Ureter (tissue), 1 donor: ENCODE results near the gene INTS14. TPM values are rescaled to one million over a fixed set of nuclear protein-coding genes. Genes with fewer than 3 reads are reported as not detected.

Source experiments
- DNase-seq: peaks from one replicate; pipeline ENCODE4 v3.0.0-alpha.2; 2020; ENCODE audit warnings: low spot score
- total RNA-seq: library from RNA; stranded (reverse); gene quantifications from one replicate; pipeline ENCODE4 v1.2.4, GENCODE V29; 2023
- donor health status: DM: yes; HTN: yes; CAD: no.

The INTS14 gene
- total RNA-seq, result 57.2 TPM

DNA sequence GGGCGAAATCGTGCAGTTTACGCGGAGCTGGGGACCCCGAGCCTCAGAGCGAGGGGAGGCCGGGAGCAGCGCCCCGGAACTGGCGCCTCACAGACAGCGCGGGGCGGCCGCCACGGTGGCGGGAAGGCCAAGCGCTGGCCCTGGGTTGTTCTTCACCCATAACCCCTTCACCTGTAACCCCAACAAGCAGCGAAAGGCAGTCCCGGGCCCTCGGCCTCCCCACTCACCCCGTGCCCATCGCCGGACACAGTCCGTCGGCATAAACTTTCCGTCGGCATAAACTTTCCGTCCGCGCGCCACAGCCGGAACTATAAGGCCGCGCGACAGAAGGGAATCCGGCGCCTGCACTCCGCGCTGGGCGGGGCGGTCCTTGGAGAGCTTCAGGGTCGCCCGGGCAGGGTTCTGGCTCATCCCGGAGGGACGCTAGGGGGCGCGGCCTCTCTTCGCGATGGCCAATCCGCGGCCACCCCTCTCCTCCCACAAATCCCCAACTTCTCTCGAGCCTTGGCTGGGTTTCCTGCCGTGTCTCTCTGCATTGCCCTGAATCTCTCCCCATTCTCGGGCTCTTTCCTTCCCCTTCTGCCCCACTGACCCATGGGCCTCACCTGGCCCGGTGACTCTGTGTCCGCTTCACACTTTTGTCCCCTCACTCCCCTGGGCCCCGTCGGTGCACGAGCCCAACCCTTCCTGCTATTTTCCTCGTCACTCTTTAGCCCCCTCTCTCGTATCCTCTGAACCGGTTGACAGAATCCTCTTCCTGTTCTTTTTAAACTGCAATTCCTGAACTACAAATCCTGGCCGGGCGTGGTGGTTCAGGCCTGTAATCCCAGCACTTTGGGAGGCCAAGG, at the start of gene INTS14:
TSS of gene INTS14 (minus strand) at position 261 of the 848 bp plus-strand sequence. CDS start 3,751 bp downstream, outside the sequence.
- DNase-seq, result peak; percentile 98

DNA sequence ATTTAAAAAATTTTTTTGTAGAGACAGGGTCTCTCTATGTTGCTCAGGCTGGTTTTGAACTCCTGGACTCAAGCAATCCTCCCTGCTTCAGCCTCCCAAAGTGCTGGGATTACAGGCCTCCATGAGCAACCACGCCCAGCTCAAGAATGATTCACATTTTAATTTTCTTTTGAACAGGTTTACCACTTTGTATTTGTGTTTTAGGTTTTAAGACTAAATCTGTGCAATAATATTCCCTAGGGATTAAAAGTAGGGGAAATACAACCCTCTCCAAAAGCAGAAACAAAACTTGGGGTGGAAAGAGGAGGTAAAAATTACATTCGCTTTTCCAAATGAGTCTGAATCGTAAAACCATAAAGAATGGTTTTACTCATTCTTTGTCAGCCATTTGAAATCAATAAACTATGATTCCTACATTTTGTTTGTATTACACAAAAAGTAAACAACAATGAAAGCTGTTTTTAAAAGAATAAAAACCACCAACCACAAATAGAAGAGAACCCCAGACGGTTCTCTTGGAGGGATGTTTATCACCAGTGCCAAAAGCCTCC, 48.6 kb upstream of the INTS14 start:
- no peak for DNase-seq

DNA sequence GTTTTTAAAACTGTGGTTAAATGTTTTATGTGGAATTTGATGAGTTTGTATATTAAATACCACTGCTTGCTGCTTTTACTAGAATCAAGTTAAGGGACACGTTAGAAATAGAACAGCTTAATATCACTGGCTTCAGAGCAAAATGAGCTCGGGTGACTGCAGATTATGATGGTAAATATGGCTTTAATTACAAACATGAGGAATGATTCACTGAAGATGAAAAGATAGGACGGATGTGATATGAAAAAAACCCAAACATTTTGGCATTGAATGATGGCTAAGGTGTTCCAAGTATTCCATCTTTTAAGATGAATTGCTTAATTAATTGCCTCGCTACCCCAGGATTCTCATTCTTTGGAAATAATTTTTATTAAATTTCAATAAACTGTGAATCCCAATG, 44.5 kb upstream of the INTS14 start:
- no peak for DNase-seq

GRCh38 chr15:65655026-65655425, 44.1 kb upstream of the INTS14 start:
- DNase-seq, result no peak

GRCh38 chr15:65653801-65654521, 43.0 kb upstream of the INTS14 start:
- no peak for DNase-seq

DNA sequence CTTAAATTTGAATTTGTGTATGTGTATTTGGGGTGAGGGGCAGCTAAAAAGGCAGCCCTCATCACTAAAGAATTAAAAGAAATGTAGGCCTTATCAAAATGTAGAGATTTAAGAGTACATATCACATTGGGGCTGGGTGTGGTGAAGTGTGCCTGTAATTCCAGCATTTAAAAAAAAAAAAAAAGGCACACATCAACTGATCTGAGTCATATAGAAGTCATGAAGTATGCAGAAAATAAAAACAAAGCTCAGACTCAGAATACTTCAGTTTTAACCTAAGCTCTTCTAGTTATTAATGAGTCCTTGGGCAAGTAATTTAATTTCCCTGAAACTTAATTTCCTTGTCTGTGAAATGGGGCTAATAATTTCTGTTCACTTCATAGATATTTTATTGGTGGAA, 42.4 kb upstream of the INTS14 start:
- no peak for DNase-seq

DNA sequence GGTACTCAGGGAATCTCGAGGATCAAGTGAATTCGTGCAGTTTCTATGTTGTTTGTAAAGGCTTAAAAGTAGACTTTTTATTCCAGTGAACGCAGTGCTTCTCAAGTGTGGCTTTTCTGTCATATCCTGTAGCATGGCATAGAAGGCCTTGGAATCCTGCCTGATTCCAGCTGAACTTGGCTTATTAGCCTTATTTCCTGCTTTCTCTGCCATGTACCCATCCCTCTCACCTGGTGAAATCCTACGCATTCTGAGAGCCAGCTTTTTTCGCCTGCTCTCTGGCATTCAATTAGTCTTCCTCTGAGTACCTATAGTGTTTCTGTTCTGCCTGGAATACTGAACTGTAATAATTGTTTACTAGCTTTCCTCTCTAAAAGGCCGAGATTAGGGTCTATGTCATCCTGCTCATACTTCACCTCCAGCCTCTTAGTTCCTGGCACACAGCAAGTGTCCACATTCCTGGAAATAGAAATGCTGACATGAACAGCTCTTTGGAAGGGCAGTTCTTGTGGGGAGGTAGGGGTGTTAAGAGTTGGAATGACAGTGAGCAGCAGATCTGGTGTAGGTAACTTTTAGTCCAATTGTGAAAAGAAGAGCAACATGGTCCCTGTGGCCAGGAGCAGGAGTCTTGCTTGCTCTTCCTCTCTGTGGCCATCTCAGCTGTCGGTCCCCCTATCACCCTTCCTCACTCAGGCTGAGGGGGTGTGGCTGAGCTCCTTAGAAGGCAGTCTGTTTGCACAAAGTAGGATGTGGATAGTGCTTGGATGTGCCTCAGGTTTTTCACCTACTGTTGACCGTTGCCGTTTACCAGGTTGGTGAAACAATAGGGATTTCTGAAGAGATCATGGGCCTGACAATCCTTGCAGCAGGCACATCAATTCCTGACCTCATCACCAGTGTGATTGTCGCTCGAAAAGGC, 41.2 kb upstream of the INTS14 start:
- no peak for DNase-seq

- DNase-seq, result no peak
Measured at GRCh38 chr15:65651042-65651322, 40.1 kb upstream of the INTS14 start.

- no peak for DNase-seq
Measured at GRCh38 chr15:65650312-65651041, 39.5 kb upstream of the INTS14 start.

DNA sequence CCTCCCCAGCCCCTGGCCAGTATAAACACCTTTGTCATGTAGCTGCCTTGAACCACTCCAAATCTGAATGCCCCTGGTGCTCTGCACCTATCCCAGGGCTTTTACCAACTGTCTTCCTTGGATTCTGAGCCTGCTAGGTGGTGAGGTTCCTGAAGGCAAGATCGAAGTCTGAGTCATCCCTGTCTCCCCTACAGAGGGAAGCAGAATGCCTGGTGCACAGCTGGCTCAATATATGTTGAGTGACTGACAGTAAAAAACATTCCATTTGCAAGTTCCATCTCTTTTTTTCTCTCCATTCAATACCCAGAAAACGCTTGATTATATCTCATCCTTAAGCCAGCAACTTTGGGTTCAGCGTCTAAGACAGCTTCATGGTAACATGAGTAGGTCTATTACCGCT, 35.6 kb upstream of the INTS14 start:
- DNase-seq, result no peak

DNA sequence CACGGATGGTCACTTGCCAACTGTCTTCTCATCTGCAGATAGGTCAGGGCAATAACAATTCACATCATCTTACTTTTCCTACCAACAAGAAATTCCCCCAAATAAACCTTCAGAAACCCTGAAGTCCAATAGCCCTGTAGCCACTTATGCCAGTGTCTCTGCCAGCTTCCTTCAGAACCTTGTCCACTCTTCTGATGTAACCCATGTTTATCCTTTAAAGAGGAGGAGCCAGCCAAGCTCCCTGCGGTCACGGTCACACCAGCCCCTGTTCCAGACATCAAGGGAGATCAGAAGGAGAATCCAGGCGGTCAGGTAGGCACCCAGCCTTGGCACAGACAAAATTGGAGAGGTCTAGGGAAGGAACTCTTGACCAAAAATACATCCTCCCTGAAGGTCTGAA, 34.5 kb upstream of the INTS14 start:
- no peak for DNase-seq

GRCh38 chr15:65644282-65644681, 33.4 kb upstream of the INTS14 start:
- no peak for DNase-seq

- no peak for DNase-seq
Measured at GRCh38 chr15:65642594-65642993, 31.7 kb upstream of the INTS14 start.

DNA sequence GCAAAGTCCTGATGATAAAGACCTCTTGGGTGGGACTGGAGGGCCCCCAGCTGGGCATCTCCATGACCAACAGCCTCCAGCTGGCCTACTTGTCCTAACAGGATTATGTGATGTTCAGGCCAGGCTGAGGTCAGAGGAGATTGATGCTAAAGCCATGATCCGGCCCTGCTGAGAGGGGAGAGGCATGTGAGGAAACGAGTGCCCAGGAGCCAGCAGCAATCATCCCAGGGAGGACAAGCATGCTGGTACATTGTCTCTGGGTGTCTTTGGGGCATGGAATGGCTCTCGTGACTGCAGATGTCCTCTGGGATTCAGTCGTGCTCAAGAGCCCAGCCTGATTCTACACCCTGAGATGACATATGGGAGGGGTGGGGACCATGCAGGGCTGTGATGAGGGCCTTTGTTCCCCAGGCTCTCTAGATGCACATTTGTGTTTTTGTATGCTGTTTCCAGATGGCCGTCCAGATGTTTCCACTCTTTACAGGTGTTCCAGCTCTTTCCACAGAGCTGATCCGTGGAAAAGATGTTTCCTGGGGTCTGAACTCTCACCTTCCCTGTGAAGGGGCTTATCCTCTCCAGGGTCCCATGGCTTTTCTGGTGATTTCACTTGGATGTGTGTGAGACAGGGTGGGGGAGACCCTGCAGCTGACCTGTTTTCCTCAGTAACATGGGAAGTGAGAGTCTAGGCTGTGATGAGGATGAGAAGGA, 31.0 kb upstream of the INTS14 start:
- no peak for DNase-seq

DNA sequence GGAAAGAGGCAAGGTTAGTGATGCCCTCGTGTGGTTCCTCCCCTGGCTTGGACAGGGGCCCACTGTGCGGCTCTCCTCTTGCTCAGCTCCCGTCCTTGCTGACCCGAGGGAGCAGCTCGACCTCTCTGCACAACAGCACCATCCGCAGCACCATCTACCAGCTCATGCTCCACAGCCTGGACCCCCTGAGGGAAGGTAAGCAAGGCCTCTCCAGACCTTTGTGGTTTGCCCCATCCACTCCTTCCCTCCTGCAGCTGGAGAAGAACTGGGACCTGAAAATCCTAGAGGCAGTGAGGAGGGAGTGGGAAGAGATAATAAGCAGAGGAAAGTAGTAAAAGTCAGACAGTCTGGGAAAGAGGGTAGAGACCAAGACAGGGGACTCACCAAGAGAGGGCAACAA, 28.6 kb upstream of the INTS14 start:
- DNase-seq, result no peak

DNA sequence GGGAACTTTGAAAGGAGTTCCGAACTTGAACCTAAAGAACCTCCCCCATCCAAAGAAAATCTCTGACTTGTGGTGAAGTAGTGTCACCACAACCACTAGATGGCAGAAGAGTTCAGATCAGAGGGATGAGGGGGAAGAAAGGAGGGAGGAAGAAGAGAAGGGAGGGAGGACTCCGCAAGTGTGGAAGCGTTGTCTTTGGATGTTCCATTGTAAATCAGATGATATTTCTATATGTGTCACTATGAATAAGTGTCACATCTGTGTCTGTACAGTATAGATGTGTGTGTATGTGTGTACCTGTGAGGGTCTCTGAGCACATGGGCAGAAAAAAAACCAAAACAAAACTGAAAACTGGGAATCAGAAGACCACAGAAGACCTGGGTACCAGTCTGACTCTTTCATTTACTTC, 27.8 kb upstream of the INTS14 start:
- peak; percentile 47 for DNase-seq

DNA sequence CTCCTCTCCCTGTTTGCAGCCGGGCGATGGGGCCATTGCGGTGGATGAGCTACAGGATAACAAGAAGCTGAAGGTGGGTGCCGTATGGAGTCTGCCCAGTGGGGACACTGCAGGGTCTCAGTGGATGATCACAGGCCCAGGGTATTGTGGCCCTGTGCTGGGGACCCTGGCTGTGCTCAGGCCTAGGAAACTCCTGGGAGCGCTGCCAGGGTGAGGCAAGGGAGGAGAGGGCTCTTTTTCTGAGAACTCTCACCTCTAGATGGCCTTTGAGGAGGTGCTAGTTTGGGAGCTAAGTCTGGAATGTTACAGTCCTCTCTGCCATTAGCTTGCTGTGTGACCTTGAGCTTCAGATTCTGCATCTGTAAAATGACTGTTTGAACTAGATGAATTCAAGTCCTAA, 27.2 kb upstream of the INTS14 start:
- no peak for DNase-seq

- no peak for DNase-seq
Measured at GRCh38 chr15:65634356-65634755, 23.4 kb upstream of the INTS14 start.

DNA sequence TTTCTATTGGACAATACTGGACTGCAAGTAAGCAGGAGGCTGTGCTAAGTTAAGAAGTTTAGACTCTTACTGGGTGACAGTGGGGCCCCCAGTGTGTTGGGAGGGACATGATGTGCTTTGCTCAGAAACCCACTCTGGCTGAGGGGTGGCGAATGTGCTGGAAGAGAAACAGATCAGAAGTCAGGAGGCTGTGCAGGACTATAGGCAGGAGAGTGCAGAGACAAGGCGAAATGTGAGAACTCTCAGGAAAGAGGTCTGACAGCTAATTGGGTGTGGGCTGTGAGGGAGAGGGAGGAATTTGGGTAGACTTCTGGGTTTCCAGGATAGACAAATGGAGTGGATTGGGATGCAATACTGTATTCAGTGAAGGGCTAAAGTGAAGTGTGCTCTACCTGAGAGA, 22.8 kb upstream of the INTS14 start:
- DNase-seq, result no peak

- no peak for DNase-seq
Measured at GRCh38 chr15:65632780-65633375, 21.9 kb upstream of the INTS14 start.
